ENCODE results near the gene ADAMTS19.

Gene ADAMTS19

GRCh38 chr5:129773376-129773775 lies 313.3 kb downstream of the ADAMTS19 start:
- TF ChIP-seq CTCF (IDR thresholded peaks at IDR 0.05; ENCODE audit: low read length, missing control alignments): no peak
- no peak for DNase-seq (ENCODE audit: low read depth)
- no peak overlapping the region for H3K4me3 ChIP-seq (replicated peaks; ENCODE audit: low read depth, low read length)

- TF ChIP-seq CTCF (IDR thresholded peaks at IDR 0.05; ENCODE audit: low read length, missing control alignments): no peak
- H3K4me3 ChIP-seq (replicated peaks; ENCODE audit: low read depth, low read length): no peak overlapping the region
- no peak for DNase-seq (ENCODE audit: low read depth)
Measured at GRCh38 chr5:129781594-129781993, 321.5 kb downstream of the ADAMTS19 start.
